Lower leg skin (tissue), 3 donors: ENCODE measurements around the gene TSPO.

Experiments used
- POLR2A ChIP-seq, 2 donors: fragments of 450-650 bp; IDR thresholded peaks; one replicate each; pipeline ENCODE4 v1.6.1; 2016 to 2017; ENCODE audit warnings: antibody characterized with exemption in 2 of 2, mild to moderate bottlenecking in 1 of 2, moderate library complexity in 1 of 2
- TF ChIP-seq, protein P1 (sequence below), 3 donors: fragments of 450-650 bp; IDR thresholded peaks; one replicate each; pipeline ENCODE4 v1.5.1; 2016; ENCODE audit warnings: antibody characterized with exemption in 3 of 3, mild to moderate bottlenecking in 3 of 3, moderate library complexity in 2 of 3

DNA sequence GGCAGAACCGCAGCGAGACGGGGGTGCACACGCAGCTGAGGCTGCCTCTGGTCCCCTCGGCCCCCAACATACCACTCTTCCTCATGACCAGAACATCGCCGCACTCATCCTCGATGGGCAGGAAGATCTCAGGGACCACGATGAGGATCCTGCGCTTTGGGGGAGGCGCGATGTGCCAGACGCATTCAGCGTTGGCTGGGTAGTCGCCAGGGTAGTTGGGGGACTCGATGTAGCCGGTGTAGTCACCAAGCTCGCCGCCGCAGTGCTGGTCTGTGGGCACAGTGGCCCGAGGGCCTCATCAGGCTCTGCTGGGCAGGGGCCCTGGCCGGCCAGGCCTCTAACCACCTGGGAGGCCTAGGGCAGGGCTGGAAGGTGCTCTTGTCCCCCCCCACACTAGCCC is 58.6 kb downstream of the TSPO start:
- TF ChIP-seq, protein P1, sequence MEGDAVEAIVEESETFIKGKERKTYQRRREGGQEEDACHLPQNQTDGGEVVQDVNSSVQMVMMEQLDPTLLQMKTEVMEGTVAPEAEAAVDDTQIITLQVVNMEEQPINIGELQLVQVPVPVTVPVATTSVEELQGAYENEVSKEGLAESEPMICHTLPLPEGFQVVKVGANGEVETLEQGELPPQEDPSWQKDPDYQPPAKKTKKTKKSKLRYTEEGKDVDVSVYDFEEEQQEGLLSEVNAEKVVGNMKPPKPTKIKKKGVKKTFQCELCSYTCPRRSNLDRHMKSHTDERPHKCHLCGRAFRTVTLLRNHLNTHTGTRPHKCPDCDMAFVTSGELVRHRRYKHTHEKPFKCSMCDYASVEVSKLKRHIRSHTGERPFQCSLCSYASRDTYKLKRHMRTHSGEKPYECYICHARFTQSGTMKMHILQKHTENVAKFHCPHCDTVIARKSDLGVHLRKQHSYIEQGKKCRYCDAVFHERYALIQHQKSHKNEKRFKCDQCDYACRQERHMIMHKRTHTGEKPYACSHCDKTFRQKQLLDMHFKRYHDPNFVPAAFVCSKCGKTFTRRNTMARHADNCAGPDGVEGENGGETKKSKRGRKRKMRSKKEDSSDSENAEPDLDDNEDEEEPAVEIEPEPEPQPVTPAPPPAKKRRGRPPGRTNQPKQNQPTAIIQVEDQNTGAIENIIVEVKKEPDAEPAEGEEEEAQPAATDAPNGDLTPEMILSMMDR (IDR thresholded peaks at IDR 0.05) = no peak
- TF ChIP-seq POLR2A (IDR thresholded peaks at IDR 0.05) = no peak
